HG03066 (cell line): ENCODE data around the gene SNX9.
"Not testable (repeated sequence)": the region's sequence is repeated elsewhere in the genome, so short reads cannot be mapped to it uniquely, and the experiment has no call there.

Experiments
- ATAC-seq: cut with Tn5 transposase; IDR thresholded peaks from one replicate; pipeline ENCODE4 v1.9.1; 2021; ENCODE audit warnings: low read depth; ENCODE audit not compliant: unreplicated experiment

The SNX9 gene

GRCh38 chr6:157967020-157967419 is 144.0 kb downstream of the SNX9 start:
- no peak for ATAC-seq

- ATAC-seq, result no peak
Observed at GRCh38 chr6:157967486-157967885, 144.4 kb downstream of the SNX9 start.

GRCh38 chr6:157972177-157972576 is 149.1 kb downstream of the SNX9 start:
- not testable (repeated sequence) for ATAC-seq

GRCh38 chr6:157974341-157974894 is 151.4 kb downstream of the SNX9 start:
- ATAC-seq, result no peak

- no peak for ATAC-seq
Observed at GRCh38 chr6:157974967-157975366, 151.9 kb downstream of the SNX9 start.

- no peak for ATAC-seq
Observed at GRCh38 chr6:157975456-157975855, 152.4 kb downstream of the SNX9 start.

- ATAC-seq, result no peak
Observed at GRCh38 chr6:157976345-157977175, 153.5 kb downstream of the SNX9 start.

- no peak for ATAC-seq
Observed at GRCh38 chr6:157977176-157977804, 154.2 kb downstream of the SNX9 start.

GRCh38 chr6:157978021-157978783 is 155.2 kb downstream of the SNX9 start:
- no peak for ATAC-seq

GRCh38 chr6:157980288-157981131 is 157.5 kb downstream of the SNX9 start:
- ATAC-seq, result no peak

GRCh38 chr6:157981132-157981394 is 158.0 kb downstream of the SNX9 start:
- no peak for ATAC-seq

GRCh38 chr6:157981395-157982101 is 158.5 kb downstream of the SNX9 start, which contains the start of gene SYNJ2:
TSS of gene SYNJ2 (plus strand) at chr6:157981863. CDS start at chr6:157981962, 99 bp downstream.
- peak; percentile 69 for ATAC-seq

GRCh38 chr6:157982102-157982562 is 159.1 kb downstream of the SNX9 start:
- ATAC-seq, result peak; percentile 28

GRCh38 chr6:157982563-157983405 is 159.7 kb downstream of the SNX9 start:
- no peak for ATAC-seq

GRCh38 chr6:157983406-157984119 is 160.5 kb downstream of the SNX9 start:
- no peak for ATAC-seq

- ATAC-seq, result no peak
Observed at GRCh38 chr6:157984128-157984527, 161.1 kb downstream of the SNX9 start.

GRCh38 chr6:157984686-157985225 is 161.7 kb downstream of the SNX9 start:
- no peak for ATAC-seq
